DOHH2 (cell line): ENCODE measurements around the gene ELOVL7.

Experiments used
- H3F3A ChIP-seq: fragments of 200-600 bp; sonication (generic), shearing (Covaris generic); 2 replicates; pipeline ENCODE4 v1.6.0; 2016; ENCODE audit warnings: antibody characterized with exemption, mild to moderate bottlenecking; ENCODE audit not compliant: control insufficient read depth, insufficient read depth
- H3K27ac ChIP-seq: fragments of 200-600 bp; sonication (generic); 2 replicates; pipeline ENCODE4 v1.5.1; 2014; ENCODE audit warnings: low read depth, mild to moderate bottlenecking, low read length, moderate library complexity
- H3K27me3 ChIP-seq: fragments of 200-600 bp; sonication (generic); 2 replicates; pipeline ENCODE4 v1.6.1; 2014; ENCODE audit warnings: mild to moderate bottlenecking, low read length, mixed read lengths; ENCODE audit not compliant: control insufficient read depth
- H3K36me3 ChIP-seq: fragments of 200-600 bp; sonication (generic); 2 replicates; pipeline ENCODE4 v1.6.1; 2014; ENCODE audit warnings: mild to moderate bottlenecking, low read length, moderate library complexity, mixed read lengths; ENCODE audit not compliant: control insufficient read depth
- H3K4me1 ChIP-seq: fragments of 200-600 bp; sonication (generic); 2 replicates; pipeline ENCODE4 v1.6.1; 2014; ENCODE audit warnings: mild to moderate bottlenecking, low read length, mixed read lengths; ENCODE audit not compliant: control insufficient read depth
- H3K4me2 ChIP-seq: fragments of 200-600 bp; sonication (generic); 2 replicates; pipeline ENCODE4 v1.6.0; 2014; ENCODE audit warnings: mild to moderate bottlenecking, low read length, moderate library complexity
- H3K4me3 ChIP-seq: fragments of 200-600 bp; sonication (generic); 2 replicates; pipeline ENCODE4 v1.5.1; 2014; ENCODE audit warnings: mild to moderate bottlenecking, low read length, mixed read lengths
- H3K79me2 ChIP-seq: fragments of 200-600 bp; sonication (generic); 2 replicates; pipeline ENCODE4 v1.6.1; 2014; ENCODE audit warnings: mild to moderate bottlenecking, low read length, mixed read lengths; ENCODE audit not compliant: control insufficient read depth
- H3K9me2 ChIP-seq: fragments of 200-600 bp; sonication (generic); replicated peaks from 2 replicates; pipeline ENCODE4 v1.6.1; 2014; ENCODE audit warnings: mild to moderate bottlenecking, low read length, mixed read lengths; ENCODE audit not compliant: control insufficient read depth
- H3K9me3 ChIP-seq: fragments of 200-600 bp; sonication (generic); 2 replicates; pipeline ENCODE4 v1.6.1; 2014; ENCODE audit warnings: antibody characterized with exemption, low read length, mixed read lengths; ENCODE audit not compliant: control insufficient read depth, insufficient read depth
- H4K20me1 ChIP-seq: fragments of 200-600 bp; sonication (generic); 2 replicates; pipeline ENCODE4 v1.6.0; 2014; ENCODE audit warnings: low read depth, mild to moderate bottlenecking, antibody characterized with exemption, low read length, moderate library complexity; ENCODE audit not compliant: control insufficient read depth, insufficient read depth
- CTCF ChIP-seq: fragments of 200-600 bp; sonication (generic); IDR thresholded peaks from one replicate; pipeline ENCODE4 v1.5.1; 2014; ENCODE audit warnings: antibody characterized with exemption, mild to moderate bottlenecking, low read depth, low read length; ENCODE audit not compliant: poor library complexity, severe bottlenecking
- EZH2phosphoT487 ChIP-seq: fragments of 200-600 bp; sonication (generic); IDR thresholded peaks from 2 replicates; pipeline ENCODE4 v1.6.1; 2017; ENCODE audit warnings: borderline replicate concordance, mild to moderate bottlenecking, antibody characterized with exemption, low read length, moderate library complexity, mixed read lengths

The ELOVL7 gene

GRCh38 chr5:60812426-60812825 lies 31.6 kb downstream of the ELOVL7 start:
- no peaks in the 10 kb centered on the region for H3K27me3 ChIP-seq
- H3K4me3 ChIP-seq: no peak overlapping the region
- no peak overlapping the region for H3K4me2 ChIP-seq
- H3K79me2 ChIP-seq: no peaks in the 10 kb centered on the region
- no peak overlapping the region for H3K27ac ChIP-seq
- no peaks in the 10 kb centered on the region for H3K9me3 ChIP-seq
- no peaks in the 10 kb centered on the region for H3K4me1 ChIP-seq
- H3K9me2 ChIP-seq: no peaks in the 10 kb centered on the region
- TF ChIP-seq CTCF (no peak), EZH2phosphoT487 (no peak)
- H3K36me3 ChIP-seq: no peaks in the 10 kb centered on the region
- no peaks in the 10 kb centered on the region for H4K20me1 ChIP-seq
- H3F3A ChIP-seq: no peaks in the 10 kb centered on the region

- TF ChIP-seq EZH2phosphoT487 (no peak), CTCF (no peak)
- Histone ChIP-seq H4K20me1 (no peaks in the 10 kb centered on the region), H3K27ac (no peak overlapping the region), H3K9me3 (no peaks in the 10 kb centered on the region), H3K4me1 (no peaks in the 10 kb centered on the region), H3F3A (no peaks in the 10 kb centered on the region), H3K4me2 (no peak overlapping the region), H3K4me3 (no peak overlapping the region), H3K36me3 (no peaks in the 10 kb centered on the region), H3K9me2 (no peaks in the 10 kb centered on the region), H3K27me3 (no peaks in the 10 kb centered on the region), H3K79me2 (no peaks in the 10 kb centered on the region)
Measured at GRCh38 chr5:60811105-60811504, 33.0 kb downstream of the ELOVL7 start.

- H3K9me2 ChIP-seq: no peaks in the 10 kb centered on the region
- H3F3A ChIP-seq: no peaks in the 10 kb centered on the region
- H3K4me1 ChIP-seq: no peaks in the 10 kb centered on the region
- H3K9me3 ChIP-seq: no peaks in the 10 kb centered on the region
- no peaks in the 10 kb centered on the region for H4K20me1 ChIP-seq
- no peak for TF ChIP-seq EZH2phosphoT487
- no peak for TF ChIP-seq CTCF
- H3K4me2 ChIP-seq: no peak overlapping the region
- H3K79me2 ChIP-seq: no peaks in the 10 kb centered on the region
- H3K4me3 ChIP-seq: no peak overlapping the region
- no peak overlapping the region for H3K27ac ChIP-seq
- H3K36me3 ChIP-seq: no peaks in the 10 kb centered on the region
- no peaks in the 10 kb centered on the region for H3K27me3 ChIP-seq
Measured at GRCh38 chr5:60810438-60811085, 33.5 kb downstream of the ELOVL7 start.
